SU-DHL-6 (cell line): Measurements from ENCODE around the gene RINL.

Source experiments
- H2AFZ ChIP-seq: fragments of 200-600 bp; sonication (generic); 2 replicates; pipeline ENCODE4 v1.6.1; 2014; ENCODE audit warnings: low read depth, mild to moderate bottlenecking, moderate library complexity, mixed read lengths, antibody characterized with exemption, low read length; ENCODE audit not compliant: severe bottlenecking
- H3F3A ChIP-seq: fragments of 200-600 bp; shearing (Covaris generic); 2 replicates; pipeline ENCODE4 v1.6.0; 2016; ENCODE audit warnings: antibody characterized with exemption, mild to moderate bottlenecking; ENCODE audit not compliant: insufficient read depth
- H3K27ac ChIP-seq: fragments of 200-600 bp; sonication (generic); 2 replicates; pipeline ENCODE4 v1.5.1; 2016; ENCODE audit warnings: low read depth, mild to moderate bottlenecking, low read length, moderate library complexity, mixed read lengths
- H3K27me3 ChIP-seq: fragments of 200-600 bp; sonication (generic), shearing (Covaris generic); 2 replicates; pipeline ENCODE4 v1.6.0; 2014; ENCODE audit warnings: mild to moderate bottlenecking, low read length
- H3K36me3 ChIP-seq: fragments of 200-600 bp; sonication (generic); 2 replicates; pipeline ENCODE4 v1.6.1; 2014; ENCODE audit warnings: mild to moderate bottlenecking, low read length, mixed read lengths
- H3K4me2 ChIP-seq: fragments of 300-600, 200-600 bp; shearing (Covaris generic), sonication (generic); 2 replicates; pipeline ENCODE4 v1.6.0; 2014; ENCODE audit warnings: low read length, low read depth, mild to moderate bottlenecking; ENCODE audit not compliant: poor library complexity, severe bottlenecking
- H3K4me3 ChIP-seq: fragments of 200-600 bp; sonication (generic); 2 replicates; pipeline ENCODE4 v1.5.1; 2014; ENCODE audit warnings: antibody characterized with exemption, low read length, mild to moderate bottlenecking, mixed read lengths; ENCODE audit not compliant: insufficient read depth, poor library complexity, severe bottlenecking
- H3K79me2 ChIP-seq: fragments of 200-600 bp; sonication (generic); 2 replicates; pipeline ENCODE4 v1.6.1; 2014; ENCODE audit warnings: mild to moderate bottlenecking, low read length, moderate library complexity; ENCODE audit not compliant: insufficient read depth
- H3K9ac ChIP-seq: fragments of 200-600 bp; sonication (generic); 2 replicates; pipeline ENCODE4 v1.7.0; 2014; ENCODE audit warnings: mild to moderate bottlenecking, low read length
- H3K9me2 ChIP-seq: fragments of 200-600 bp; sonication (generic); replicated peaks from 2 replicates; pipeline ENCODE4 v1.6.1; 2014; ENCODE audit warnings: low read length; ENCODE audit not compliant: insufficient read depth
- H3K9me3 ChIP-seq: fragments of 200-600 bp; sonication (generic); 2 replicates; pipeline ENCODE4 v1.6.1; 2014; ENCODE audit warnings: low read length, mixed read lengths; ENCODE audit not compliant: insufficient read depth
- H4K20me1 ChIP-seq: fragments of 200-600 bp; sonication (generic); 2 replicates; pipeline ENCODE4 v1.6.1; 2014; ENCODE audit warnings: low read depth, mild to moderate bottlenecking, antibody characterized with exemption, low read length, moderate library complexity, mixed read lengths
- CTCF ChIP-seq: fragments of 200-600 bp; sonication (generic); IDR thresholded peaks from one replicate; pipeline ENCODE4 v1.5.1; 2017; ENCODE audit warnings: antibody characterized with exemption, mild to moderate bottlenecking, low read length, moderate library complexity; ENCODE audit not compliant: insufficient read depth, poor library complexity, severe bottlenecking
- EZH2phosphoT487 ChIP-seq: fragments of 200-600 bp; sonication (generic), shearing (Covaris generic); conservative IDR thresholded peaks from 2 replicates; pipeline ENCODE4 v1.6.1; 2018; ENCODE audit warnings: mild to moderate bottlenecking, antibody characterized with exemption, low read length, moderate library complexity, mixed read lengths

RINL gene

GRCh38 chr19:38853214-38853613, 24.9 kb downstream of the RINL start:
- Histone ChIP-seq H3K4me3 (peak overlapping the region; percentile 93), H3K27me3 (no peaks in the 10 kb centered on the region), H3F3A (peaks cover 41% of the 10 kb centered on the region), H3K9me3 (no peaks in the 10 kb centered on the region), H3K79me2 (peaks cover 16% of the 10 kb centered on the region), H3K36me3 (peaks cover 6% of the 10 kb centered on the region), H3K9ac (peak overlapping the region; percentile 97), H4K20me1 (peaks cover 4% of the 10 kb centered on the region; the same call in 1 of the 2 replicates), H3K27ac (peak overlapping the region; percentile 90), H2AFZ (peak overlapping the region; percentile 32), H3K9me2 (no peaks in the 10 kb centered on the region), H3K4me2 (peak overlapping the region; percentile 90)
- TF ChIP-seq EZH2phosphoT487 (no peak), CTCF (no peak)

DNA sequence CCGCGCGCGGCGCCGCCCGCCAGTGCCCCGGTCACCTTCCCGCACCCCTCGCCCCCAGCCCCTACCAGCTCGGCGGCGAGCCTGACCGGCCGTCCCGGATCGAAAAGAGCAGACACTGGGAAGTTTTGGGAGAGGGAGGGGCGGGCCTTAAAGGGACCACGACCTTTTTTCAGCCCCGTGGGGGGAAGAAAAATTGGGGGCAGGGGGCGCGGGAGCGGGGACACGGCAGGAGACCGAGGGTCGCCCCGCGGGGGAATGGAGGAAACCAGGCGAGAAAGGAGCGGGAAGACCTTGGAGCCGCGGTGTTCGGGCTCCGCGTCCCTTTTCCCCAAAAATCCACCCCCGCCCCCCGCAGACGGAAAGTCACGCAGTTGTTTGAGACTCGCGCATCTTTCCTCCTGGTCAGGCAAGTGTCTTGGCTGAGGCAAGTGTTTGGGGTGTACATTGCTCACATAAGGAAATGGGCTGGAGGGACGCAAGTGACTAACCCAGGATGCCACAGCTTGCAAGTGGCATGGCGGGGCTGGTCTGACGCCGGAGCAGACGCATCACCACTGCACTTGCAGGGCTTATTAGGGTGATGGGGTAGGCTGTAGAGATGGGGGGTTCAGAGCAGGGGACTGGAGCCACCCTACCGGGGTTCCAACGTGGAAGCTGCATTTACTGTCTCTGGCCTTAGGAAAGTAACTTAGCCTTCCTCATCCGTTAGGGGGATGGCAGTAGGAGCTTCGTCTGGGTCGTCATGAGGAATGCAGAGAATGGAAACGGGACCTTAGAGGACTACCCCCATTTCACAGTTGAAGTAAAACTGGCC, 25.6 kb downstream of the RINL start:
- peaks cover 10% of the 10 kb centered on the region for H3K36me3 ChIP-seq
- H3K27me3 ChIP-seq: no peaks in the 10 kb centered on the region

GRCh38 chr19:38851622-38852230, 26.3 kb downstream of the RINL start:
- Histone ChIP-seq H3K4me3 (peak overlapping the region; percentile 93), H3K9me2 (no peaks in the 10 kb centered on the region), H2AFZ (no peak overlapping the region), H3K79me2 (peaks cover 31% of the 10 kb centered on the region), H4K20me1 (peaks cover 17% of the 10 kb centered on the region; the same call in 1 of the 2 replicates), H3F3A (peaks cover 27% of the 10 kb centered on the region), H3K9ac (peak overlapping the region; percentile 97), H3K36me3 (peaks cover 17% of the 10 kb centered on the region), H3K27ac (peak overlapping the region; percentile 90), H3K4me2 (peak overlapping the region; percentile 90), H3K9me3 (no peaks in the 10 kb centered on the region), H3K27me3 (no peaks in the 10 kb centered on the region)
- no peak for TF ChIP-seq EZH2phosphoT487
- TF ChIP-seq CTCF: no peak

More for the DNA sequence above, 25.6 kb downstream of the RINL start:
- Histone ChIP-seq H3K9me3 (no peaks in the 10 kb centered on the region), H3K79me2 (peaks cover 24% of the 10 kb centered on the region), H3K9me2 (no peaks in the 10 kb centered on the region), H3F3A (peaks cover 33% of the 10 kb centered on the region), H2AFZ (peak overlapping the region; percentile 32), H3K9ac (peak overlapping the region; percentile 97), H4K20me1 (peaks cover 10% of the 10 kb centered on the region; the same call in 1 of the 2 replicates), H3K27ac (peak overlapping the region; percentile 90), H3K4me3 (peak overlapping the region; percentile 93), H3K4me2 (peak overlapping the region; percentile 90)
- TF ChIP-seq EZH2phosphoT487 (no peak), CTCF (no peak)
